H9 (cell line): Measurements from ENCODE around the gene SECTM1. TPM values are rescaled to one million over a fixed set of nuclear protein-coding genes. Genes with fewer than 3 reads are reported as not detected.
A peak's percentile ranks its signal among the peaks of the same experiment; 100 is the strongest.

Experiments
- DNase-seq: peaks from one replicate; pipeline ENCODE4 v3.0.0-alpha.2; 2017
- H2AFZ ChIP-seq: one replicate; pipeline ENCODE4 v1.6.1; 2013; ENCODE audit warnings: mild to moderate bottlenecking, low read length, control low read depth, moderate library complexity
- H2AK5ac ChIP-seq: 2 replicates; pipeline ENCODE4 v1.6.1; 2013; ENCODE audit warnings: low read length, control low read depth, mixed read lengths; ENCODE audit not compliant: insufficient read length
- H2BK120ac ChIP-seq: one replicate; pipeline ENCODE4 v1.6.1; 2013; ENCODE audit warnings: low read depth, mild to moderate bottlenecking, low read length, control low read depth, inconsistent platforms; ENCODE audit not compliant: poor library complexity, severe bottlenecking
- H2BK12ac ChIP-seq: 2 replicates; pipeline ENCODE4 v1.6.1; 2013; ENCODE audit warnings: low read length, control low read depth, mixed read lengths, low read depth; ENCODE audit not compliant: insufficient read length
- H2BK15ac ChIP-seq: 2 replicates; pipeline ENCODE4 v1.6.1; 2013; ENCODE audit warnings: low read depth, low read length, control low read depth
- H2BK20ac ChIP-seq: one replicate; pipeline ENCODE4 v1.6.1; 2013; ENCODE audit warnings: low read depth, mild to moderate bottlenecking, low read length, control low read depth, inconsistent platforms; ENCODE audit not compliant: poor library complexity, severe bottlenecking
- H2BK5ac ChIP-seq: 2 replicates; pipeline ENCODE4 v1.6.1; 2013; ENCODE audit warnings: low read length, control low read depth, mixed read lengths; ENCODE audit not compliant: insufficient read length
- H3K14ac ChIP-seq: 2 replicates; pipeline ENCODE4 v1.6.1; 2013; ENCODE audit warnings: low read length, control low read depth; ENCODE audit not compliant: insufficient read depth
- H3K18ac ChIP-seq: 2 replicates; pipeline ENCODE4 v1.6.1; 2013; ENCODE audit warnings: low read depth, mild to moderate bottlenecking, mixed read lengths, low read length, control low read depth; ENCODE audit not compliant: insufficient read length
- H3K23ac ChIP-seq: 2 replicates; pipeline ENCODE4 v1.6.1; 2013; ENCODE audit warnings: low read length, control low read depth, mixed read lengths, low read depth; ENCODE audit not compliant: insufficient read length
- H3K23me2 ChIP-seq: 2 replicates; pipeline ENCODE4 v1.6.1; 2013; ENCODE audit warnings: low read depth, mild to moderate bottlenecking, mixed read lengths, low read length, control low read depth; ENCODE audit not compliant: insufficient read length, poor library complexity, severe bottlenecking
- H3K27ac ChIP-seq: 2 replicates; pipeline ENCODE4 v1.5.1; 2013; ENCODE audit warnings: low read length, control low read depth, mixed read lengths, low read depth; ENCODE audit not compliant: insufficient read length
- H3K27me3 ChIP-seq: 2 replicates; pipeline ENCODE4 v1.6.1; 2013; ENCODE audit warnings: low read length, control low read depth, inconsistent platforms; ENCODE audit not compliant: insufficient read depth
- H3K4ac ChIP-seq: 2 replicates; pipeline ENCODE4 v1.6.1; 2013; ENCODE audit warnings: low read depth, mild to moderate bottlenecking, control low read depth, inconsistent platforms, low read length, moderate library complexity
- H3K4me1 ChIP-seq: 2 replicates; pipeline ENCODE4 v1.6.1; 2013; ENCODE audit warnings: low read length, control low read depth, inconsistent platforms; ENCODE audit not compliant: insufficient read depth
- H3K4me2 ChIP-seq: 2 replicates; pipeline ENCODE4 v1.6.1; 2013; ENCODE audit warnings: low read length, control low read depth, mixed read lengths; ENCODE audit not compliant: insufficient read length, insufficient read depth
- H3K56ac ChIP-seq: 2 replicates; pipeline ENCODE4 v1.6.1; 2013; ENCODE audit warnings: low read depth, mild to moderate bottlenecking, mixed read lengths, low read length, control low read depth; ENCODE audit not compliant: insufficient read length
- H3K79me1 ChIP-seq: 2 replicates; pipeline ENCODE4 v1.6.1; 2013; ENCODE audit warnings: low read depth, mild to moderate bottlenecking, moderate library complexity, low read length, control low read depth, inconsistent platforms; ENCODE audit not compliant: insufficient read depth, poor library complexity, severe bottlenecking
- H3K79me2 ChIP-seq: 2 replicates; pipeline ENCODE4 v1.6.1; 2013; ENCODE audit warnings: low read length, control low read depth, inconsistent platforms; ENCODE audit not compliant: insufficient read depth
- H3K9ac ChIP-seq: 2 replicates; pipeline ENCODE4 v1.6.1; 2013; ENCODE audit warnings: low read length, control low read depth, mixed read lengths; ENCODE audit not compliant: insufficient read length; ENCODE audit errors: extremely low read depth
- H3K9me3 ChIP-seq: one replicate; pipeline ENCODE4 v1.6.1; 2013; ENCODE audit warnings: low read depth, low read length, inconsistent platforms; ENCODE audit not compliant: control insufficient read depth
- H3T11ph ChIP-seq: one replicate; pipeline ENCODE4 v1.6.1; 2013; ENCODE audit warnings: mild to moderate bottlenecking, low read length, control low read depth, inconsistent platforms
- H4K20me1 ChIP-seq: one replicate; pipeline ENCODE4 v1.6.1; 2013; ENCODE audit not compliant: control insufficient read depth, insufficient read length, insufficient read depth
- H4K5ac ChIP-seq: 2 replicates; pipeline ENCODE4 v1.6.1; 2013; ENCODE audit warnings: low read depth, mild to moderate bottlenecking, mixed read lengths, low read length, control low read depth; ENCODE audit not compliant: insufficient read length
- H4K8ac ChIP-seq: replicated peaks from 2 replicates; pipeline ENCODE4 v1.6.1; 2013; ENCODE audit warnings: low read length, control low read depth, mixed read lengths, low read depth; ENCODE audit not compliant: insufficient read length
- H4K91ac ChIP-seq: 2 replicates; pipeline ENCODE4 v1.6.1; 2013; ENCODE audit warnings: low read depth, mild to moderate bottlenecking, moderate library complexity, mixed read lengths, low read length, control low read depth; ENCODE audit not compliant: insufficient read length
- H3K27ac Mint-ChIP-seq, 3 experiments: 2 replicates in 2 of 3; 3 replicates in 1 of 3; pipeline ENCODE4 v1.8.0; 2020 to 2021; ENCODE audit warnings: mixed read lengths in 3 of 3, mild to moderate bottlenecking in 1 of 3, moderate library complexity in 1 of 3
- H3K27me3 Mint-ChIP-seq: 2 replicates; pipeline ENCODE4 v1.8.0; 2021; ENCODE audit warnings: low read depth, mild to moderate bottlenecking, moderate library complexity, mixed read lengths
- H3K36me3 Mint-ChIP-seq, 3 experiments: 2 replicates in 2 of 3; 3 replicates in 1 of 3; pipeline ENCODE4 v1.8.0; 2020 to 2021; ENCODE audit warnings: low read depth in 3 of 3, mixed read lengths in 3 of 3; ENCODE audit not compliant: insufficient read depth in 1 of 3
- H3K4me1 Mint-ChIP-seq, 2 experiments: 2 replicates each; pipeline ENCODE4 v1.8.0; 2020; ENCODE audit warnings: mixed read lengths in 2 of 2
- H3K4me3 Mint-ChIP-seq, 2 experiments: 2 replicates in 1 of 2; 3 replicates in 1 of 2; pipeline ENCODE4 v1.8.0; 2020 to 2021; ENCODE audit warnings: mild to moderate bottlenecking in 2 of 2, mixed read lengths in 2 of 2, moderate library complexity in 1 of 2
- H3K9me3 Mint-ChIP-seq, 2 experiments: 2 replicates in 1 of 2; 3 replicates in 1 of 2; pipeline ENCODE4 v1.8.0; 2020; ENCODE audit warnings: mild to moderate bottlenecking in 2 of 2, mixed read lengths in 2 of 2, moderate library complexity in 1 of 2
- WGBS: extraction: QIAGEN DNeasy Blood & Tissue Kit; methylation state at CpG from one replicate; pipeline ENCODE4 v1.1.7; 2013; ENCODE audit warnings: missing lambda C conversion rate, low lambda C conversion rate, mixed read lengths; ENCODE audit not compliant: insufficient read length; ENCODE audit errors: extremely low coverage; 5-methylcytosine and 5-hydroxymethylcytosine counted together
- total RNA-seq: library from RNA; stranded (reverse); gene quantifications from 2 replicates; pipeline ENCODE4 v1.2.1, GENCODE V29; 2021
- TF ChIP-seq, protein P1 (sequence below): fragments of 200-600 bp; sonication (generic); conservative IDR thresholded peaks from 3 replicates; pipeline ENCODE4 v1.8.0; 2021; ENCODE audit warnings: antibody characterized with exemption, mild to moderate bottlenecking

SECTM1 gene
- total RNA-seq, 1 experiment from 2014 or later: 0.28 TPM

DNA sequence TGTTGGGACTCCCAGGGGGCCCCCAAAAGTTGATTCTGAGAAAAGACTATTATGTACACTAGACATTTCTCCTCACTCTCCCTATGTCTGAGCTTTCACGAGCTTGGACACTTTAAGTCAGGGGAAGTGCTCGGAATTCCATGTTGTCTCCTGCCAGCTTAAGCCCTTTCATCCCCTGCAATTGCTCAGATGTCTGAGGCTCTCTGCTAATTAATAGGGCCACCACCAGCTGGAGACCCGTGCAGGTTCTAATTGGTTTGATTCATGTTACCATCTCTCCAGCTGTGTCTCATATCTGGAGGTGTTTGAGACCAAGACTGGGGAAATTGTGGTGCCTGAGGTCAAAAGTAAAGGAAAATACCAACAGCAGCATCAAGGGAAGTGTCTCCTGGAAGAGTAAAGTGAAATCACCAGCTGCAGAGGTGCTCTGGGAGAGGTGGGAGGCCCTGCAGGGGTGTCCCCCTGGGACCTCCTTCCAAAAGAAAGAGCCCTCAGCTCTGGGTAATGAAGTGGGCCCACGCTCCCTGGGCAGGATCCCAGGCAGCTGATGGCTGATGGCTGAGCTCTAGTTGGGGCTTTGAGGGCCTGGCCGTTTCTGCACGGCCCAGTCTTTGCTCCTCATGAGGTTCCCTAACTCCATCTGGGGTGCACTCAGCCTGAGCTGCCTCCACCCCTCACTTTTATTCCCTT, 32.2 kb upstream of the SECTM1 start:
- no peak overlapping the region for H2BK20ac ChIP-seq
- peaks cover 15 to 21% of the 10 kb centered on the region in 2 experiments for H3K4me1 Mint-ChIP-seq
- 0 out of 2 replicates have a peak overlapping the region, but pooled peaks have one; percentile 14 for H2BK15ac ChIP-seq
- H3K9me3 ChIP-seq: no peaks in the 10 kb centered on the region
- H3K4ac ChIP-seq: no peak overlapping the region
- H3K4me3 Mint-ChIP-seq: no peak overlapping the region
- no peak overlapping the region for H3K23ac ChIP-seq
- H3K9me3 Mint-ChIP-seq: peaks cover 5 to 8% of the 10 kb centered on the region in 2 experiments; a peak in 4 of 5 replicates
- no peak overlapping the region for H3T11ph ChIP-seq
- H4K91ac ChIP-seq: no peak overlapping the region
- peaks cover 0 to 4% (median 3%) of the 10 kb centered on the region in 3 experiments; a peak in 2 of 7 replicates for H3K36me3 Mint-ChIP-seq
- H3K18ac ChIP-seq: no peak overlapping the region
- H3K79me1 ChIP-seq: no peaks in the 10 kb centered on the region
- H3K9ac ChIP-seq: no peak overlapping the region
- no peak overlapping the region for H2BK120ac ChIP-seq
- H3K23me2 ChIP-seq: no peaks in the 10 kb centered on the region
- no peak overlapping the region for H3K56ac ChIP-seq
- H4K8ac ChIP-seq: no peak overlapping the region
- H2AFZ ChIP-seq: no peak overlapping the region
- H3K27ac ChIP-seq: no peak overlapping the region
- H4K5ac ChIP-seq: no peak overlapping the region
- H3K79me2 ChIP-seq: no peaks in the 10 kb centered on the region
- DNase-seq: no peak
- peaks cover 41% of the 10 kb centered on the region for H3K27me3 Mint-ChIP-seq
- no peak overlapping the region for H3K14ac ChIP-seq
- no peak overlapping the region for H3K4me2 ChIP-seq
- no peak overlapping the region for H3K27ac Mint-ChIP-seq
- no peaks in the 10 kb centered on the region for H3K4me1 ChIP-seq
- H2BK5ac ChIP-seq: no peak overlapping the region
- no peaks in the 10 kb centered on the region for H4K20me1 ChIP-seq
- TF ChIP-seq, protein P1, sequence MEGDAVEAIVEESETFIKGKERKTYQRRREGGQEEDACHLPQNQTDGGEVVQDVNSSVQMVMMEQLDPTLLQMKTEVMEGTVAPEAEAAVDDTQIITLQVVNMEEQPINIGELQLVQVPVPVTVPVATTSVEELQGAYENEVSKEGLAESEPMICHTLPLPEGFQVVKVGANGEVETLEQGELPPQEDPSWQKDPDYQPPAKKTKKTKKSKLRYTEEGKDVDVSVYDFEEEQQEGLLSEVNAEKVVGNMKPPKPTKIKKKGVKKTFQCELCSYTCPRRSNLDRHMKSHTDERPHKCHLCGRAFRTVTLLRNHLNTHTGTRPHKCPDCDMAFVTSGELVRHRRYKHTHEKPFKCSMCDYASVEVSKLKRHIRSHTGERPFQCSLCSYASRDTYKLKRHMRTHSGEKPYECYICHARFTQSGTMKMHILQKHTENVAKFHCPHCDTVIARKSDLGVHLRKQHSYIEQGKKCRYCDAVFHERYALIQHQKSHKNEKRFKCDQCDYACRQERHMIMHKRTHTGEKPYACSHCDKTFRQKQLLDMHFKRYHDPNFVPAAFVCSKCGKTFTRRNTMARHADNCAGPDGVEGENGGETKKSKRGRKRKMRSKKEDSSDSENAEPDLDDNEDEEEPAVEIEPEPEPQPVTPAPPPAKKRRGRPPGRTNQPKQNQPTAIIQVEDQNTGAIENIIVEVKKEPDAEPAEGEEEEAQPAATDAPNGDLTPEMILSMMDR: no peak
- WGBS: no CpG with 5 or more reads among the region's 6 CpGs
- H3K27me3 ChIP-seq: peaks cover 2% of the 10 kb centered on the region; the same call in 1 of the 2 replicates
- no peak overlapping the region for H2AK5ac ChIP-seq
- H2BK12ac ChIP-seq: no peak overlapping the region
